Activated CD4-positive, alpha-beta T cell treated with anti-CD3 and anti-CD28 coated beads for 36 hours (primary cell): ENCODE measurements around the gene ARHGEF12. TPM values are rescaled to one million over a fixed set of nuclear protein-coding genes. Genes with fewer than 3 reads are reported as not detected.

ENCODE experiments used
- ATAC-seq: fragments of 200-7000 bp; cut with Tn5 transposase; one replicate; pipeline ENCODE4 v1.10.0; 2021; ENCODE audit warnings: mild to moderate bottlenecking, moderate library complexity
- CTCF ChIA-PET: fragments of 350-600 bp; sonication (Branson Sonifier 250); formaldehyde crosslinking; loops from one replicate; lab custom pipeline; 2021; ENCODE audit warnings: antibody characterized with exemption; lab: Charles Lee
- POLR2A ChIA-PET: fragments of 350-600 bp; sonication (Branson Sonifier 250); formaldehyde crosslinking; loops from one replicate; lab custom pipeline; 2021; ENCODE audit warnings: antibody characterized with exemption, inconsistent platforms; lab: Charles Lee
- DNase-seq: peaks from one replicate; pipeline ENCODE4 v3.0.0-alpha.2; 2020
- H3K27ac Mint-ChIP-seq: one replicate; pipeline ENCODE4 v1.8.0; 2021; ENCODE audit warnings: mixed read lengths
- H3K27me3 Mint-ChIP-seq: one replicate; pipeline ENCODE4 v1.8.0; 2021; ENCODE audit warnings: mixed read lengths
- H3K36me3 Mint-ChIP-seq: one replicate; pipeline ENCODE4 v1.8.0; 2021; ENCODE audit warnings: low read depth, mixed read lengths
- H3K4me1 Mint-ChIP-seq: one replicate; pipeline ENCODE4 v1.8.0; 2021; ENCODE audit warnings: mixed read lengths
- H3K4me3 Mint-ChIP-seq: one replicate; pipeline ENCODE4 v1.8.0; 2021; ENCODE audit warnings: mild to moderate bottlenecking, moderate library complexity, mixed read lengths
- H3K9me3 Mint-ChIP-seq: one replicate; pipeline ENCODE4 v1.8.0; 2021; ENCODE audit warnings: low read depth, mixed read lengths
- intact Hi-C, 2 experiments: fragments of 100-400 bp; cut with DNase I in 1 of 2; cut with micrococcal nuclease in 1 of 2; formaldehyde crosslinking; loops; one replicate each; pipeline versions ENCODE4 v1.14.2 to v1.15.1; 2022 to 2024; cut with DNase I, micrococcal nuclease
- total RNA-seq, 2 experiments: library from RNA; stranded (reverse); gene quantifications; one replicate each; pipeline ENCODE4 v1.2.3, GENCODE V29; 2021

Gene ARHGEF12
- total RNA-seq, 2 experiments from 2014 or later = 14.3 to 14.5 TPM

GRCh38 chr11:120302001-120302805, 34.0 kb upstream of the ARHGEF12 start:
- no peak overlapping the region for H3K27ac Mint-ChIP-seq
- H3K4me1 Mint-ChIP-seq = no peaks in the 10 kb centered on the region
- H3K27me3 Mint-ChIP-seq = peaks cover 28% of the 10 kb centered on the region
- CTCF ChIA-PET = interaction anchor here (0.6 to 8.7 kb wide), 32 partner anchors 8 to 1466 kb away, joined by 3 to 164 read pairs (median 4); partner anchors contain the start of gene POU2F3
- DNase-seq (no peak), ATAC-seq (peak; percentile 15)
- H3K9me3 Mint-ChIP-seq = no peaks in the 10 kb centered on the region
- POLR2A ChIA-PET = interaction anchor here (1.5 kb wide), 1 partner anchor 66 kb away, joined by 4 read pairs; no protein-coding TSS in a partner anchor
- H3K4me3 Mint-ChIP-seq = no peak overlapping the region
- intact Hi-C loops = no loop called here
- H3K36me3 Mint-ChIP-seq = no peaks in the 10 kb centered on the region

- H3K27ac Mint-ChIP-seq = no peak overlapping the region
- H3K36me3 Mint-ChIP-seq = no peaks in the 10 kb centered on the region
Observed at GRCh38 chr11:120303004-120303637, 33.1 kb upstream of the ARHGEF12 start.

GRCh38 chr11:120304526-120304925, 31.7 kb upstream of the ARHGEF12 start:
- ChIA-PET CTCF (interaction anchor here (0.6 to 8.7 kb wide), 10 partner anchors 13 to 163 kb away, joined by 3 to 164 read pairs (median 5); partner anchors contain the start of gene POU2F3), POLR2A (no interaction called here)
- H3K4me3 Mint-ChIP-seq = no peak overlapping the region
- ATAC-seq = no peak
- H3K4me1 Mint-ChIP-seq = no peaks in the 10 kb centered on the region
- no peaks in the 10 kb centered on the region for H3K36me3 Mint-ChIP-seq
- H3K9me3 Mint-ChIP-seq = no peaks in the 10 kb centered on the region
- intact Hi-C loops = no loop called here
- H3K27ac Mint-ChIP-seq = no peak overlapping the region
- no peak for DNase-seq
- peaks cover 18% of the 10 kb centered on the region for H3K27me3 Mint-ChIP-seq

More at GRCh38 chr11:120303004-120303637, 33.1 kb upstream of the ARHGEF12 start:
- ChIA-PET POLR2A (interaction anchor here (1.5 kb wide), 1 partner anchor 67 kb away, joined by 4 read pairs; no protein-coding TSS in a partner anchor), CTCF (interaction anchor here (0.6 to 8.7 kb wide), 38 partner anchors 8 to 906 kb away, joined by 3 to 164 read pairs (median 4); partner anchors contain the start of gene POU2F3)
- DNase-seq (peak; percentile 84), ATAC-seq (peak; percentile 94)
- Mint-ChIP-seq H3K4me1 (no peaks in the 10 kb centered on the region), H3K9me3 (no peaks in the 10 kb centered on the region), H3K4me3 (no peak overlapping the region), H3K27me3 (peaks cover 24% of the 10 kb centered on the region)
- intact Hi-C loops = loop anchor here (1.0 kb wide), 2 partner anchors 68 to 131 kb away; no protein-coding TSS in a partner anchor

- no peak for DNase-seq
- intact Hi-C loops = no loop called here
- Mint-ChIP-seq H3K4me3 (no peak overlapping the region), H3K9me3 (no peaks in the 10 kb centered on the region), H3K27me3 (peaks cover 16% of the 10 kb centered on the region), H3K36me3 (no peaks in the 10 kb centered on the region), H3K4me1 (no peaks in the 10 kb centered on the region), H3K27ac (no peak overlapping the region)
- ATAC-seq = no peak
- ChIA-PET CTCF (interaction anchor here (0.6 to 8.7 kb wide), 4 partner anchors 29 to 825 kb away, joined by 3 to 164 read pairs (median 5); partner anchors contain the start of gene POU2F3), POLR2A (no interaction called here)
Observed at GRCh38 chr11:120305286-120305685, 30.9 kb upstream of the ARHGEF12 start.

- peaks cover 14% of the 10 kb centered on the region for H3K27me3 Mint-ChIP-seq
- no peaks in the 10 kb centered on the region for H3K9me3 Mint-ChIP-seq
- POLR2A ChIA-PET = no interaction called here
- H3K36me3 Mint-ChIP-seq = no peaks in the 10 kb centered on the region
- intact Hi-C loops = no loop called here
- no peak overlapping the region for H3K4me3 Mint-ChIP-seq
- ATAC-seq (no peak), DNase-seq (no peak)
- no peaks in the 10 kb centered on the region for H3K4me1 Mint-ChIP-seq
- H3K27ac Mint-ChIP-seq = no peak overlapping the region
- CTCF ChIA-PET = no interaction called here
Observed at GRCh38 chr11:120306519-120307242, 29.5 kb upstream of the ARHGEF12 start.

- ChIA-PET CTCF (no interaction called here), POLR2A (no interaction called here)
- Mint-ChIP-seq H3K4me1 (no peaks in the 10 kb centered on the region), H3K36me3 (no peaks in the 10 kb centered on the region), H3K27ac (no peak overlapping the region), H3K27me3 (peaks cover 11% of the 10 kb centered on the region), H3K4me3 (no peak overlapping the region), H3K9me3 (no peaks in the 10 kb centered on the region)
- ATAC-seq = no peak
- DNase-seq = no peak
- intact Hi-C loops = no loop called here
Observed at GRCh38 chr11:120307476-120307875, 28.7 kb upstream of the ARHGEF12 start.

- Mint-ChIP-seq H3K36me3 (no peaks in the 10 kb centered on the region), H3K4me1 (no peaks in the 10 kb centered on the region), H3K4me3 (no peak overlapping the region), H3K9me3 (no peaks in the 10 kb centered on the region), H3K27me3 (peaks cover 14% of the 10 kb centered on the region), H3K27ac (no peak overlapping the region)
- ChIA-PET CTCF (interaction anchor here (0.6 to 0.8 kb wide), 3 partner anchors 17 to 873 kb away, joined by 3 to 4 read pairs (median 4); no protein-coding TSS in a partner anchor), POLR2A (no interaction called here)
- ATAC-seq (no peak), DNase-seq (no peak)
- intact Hi-C loops = no loop called here
Observed at GRCh38 chr11:120308081-120308480, 28.1 kb upstream of the ARHGEF12 start.

GRCh38 chr11:120310870-120311269, 25.3 kb upstream of the ARHGEF12 start:
- H3K27ac Mint-ChIP-seq = no peak overlapping the region
- H3K27me3 Mint-ChIP-seq = peaks cover 5% of the 10 kb centered on the region
- ATAC-seq (no peak), DNase-seq (no peak)
- ChIA-PET POLR2A (no interaction called here), CTCF (interaction anchor here (0.7 to 1.0 kb wide), 2 partner anchors 8 to 13 kb away, joined by 3 read pairs; no protein-coding TSS in a partner anchor)
- intact Hi-C loops = no loop called here
- H3K4me1 Mint-ChIP-seq = no peaks in the 10 kb centered on the region
- no peak overlapping the region for H3K4me3 Mint-ChIP-seq
- H3K36me3 Mint-ChIP-seq = no peaks in the 10 kb centered on the region
- H3K9me3 Mint-ChIP-seq = no peaks in the 10 kb centered on the region

- no peak overlapping the region for H3K4me3 Mint-ChIP-seq
- CTCF ChIA-PET = interaction anchor here (0.9 to 2.2 kb wide), 4 partner anchors 12 to 101 kb away, joined by 4 to 13 read pairs (median 6); no protein-coding TSS in a partner anchor
- H3K4me1 Mint-ChIP-seq = no peaks in the 10 kb centered on the region
- H3K36me3 Mint-ChIP-seq = no peaks in the 10 kb centered on the region
- no peak overlapping the region for H3K27ac Mint-ChIP-seq
- POLR2A ChIA-PET = no interaction called here
- ATAC-seq (no peak), DNase-seq (no peak)
- intact Hi-C loops = no loop called here
- no peaks in the 10 kb centered on the region for H3K9me3 Mint-ChIP-seq
- peaks cover 11% of the 10 kb centered on the region for H3K27me3 Mint-ChIP-seq
Observed at GRCh38 chr11:120314861-120315260, 21.4 kb upstream of the ARHGEF12 start.

- Mint-ChIP-seq H3K4me3 (no peak overlapping the region), H3K27ac (no peak overlapping the region), H3K9me3 (no peaks in the 10 kb centered on the region), H3K4me1 (no peaks in the 10 kb centered on the region), H3K27me3 (peaks cover 13% of the 10 kb centered on the region), H3K36me3 (no peaks in the 10 kb centered on the region)
- ATAC-seq (no peak), DNase-seq (no peak)
- intact Hi-C loops = no loop called here
- POLR2A ChIA-PET = no interaction called here
- CTCF ChIA-PET = interaction anchor here (0.7 to 1.8 kb wide), 2 partner anchors 9 to 14 kb away, joined by 3 to 10 read pairs; no protein-coding TSS in a partner anchor
Observed at GRCh38 chr11:120316880-120317688, 19.1 kb upstream of the ARHGEF12 start.
